Tibial nerve (tissue), 4 donors: ENCODE results near the gene USP34.
"Not testable (repeated sequence)": the region's sequence is repeated elsewhere in the genome, so short reads cannot be mapped to it uniquely, and the experiment has no call there.

Experiments
- CTCF ChIP-seq, 5 experiments: fragments of 200-600 bp in 3 of 5; fragments of 450-650 bp in 2 of 5; sonication (generic) in 3 of 5; IDR thresholded peaks; one replicate each; pipeline ENCODE4 v1.5.1; 2016 to 2019; ENCODE audit warnings: antibody characterized with exemption in 5 of 5, mild to moderate bottlenecking in 3 of 5, moderate library complexity in 2 of 5
- EP300 ChIP-seq, 2 donors: sonication (generic); formaldehyde crosslinking; IDR thresholded peaks; one replicate each; pipeline ENCODE4 v1.6.1; 2017; ENCODE audit warnings: antibody characterized with exemption in 2 of 2, mild to moderate bottlenecking in 1 of 2
- POLR2A ChIP-seq, 2 donors: fragments of 450-650 bp; IDR thresholded peaks; one replicate each; pipeline ENCODE4 v1.6.1; 2017; ENCODE audit warnings: antibody characterized with exemption in 2 of 2, mild to moderate bottlenecking in 2 of 2, moderate library complexity in 2 of 2

GRCh38 chr2:61387588-61387987 lies 83.3 kb downstream of the USP34 start:
- not testable (repeated sequence) for TF ChIP-seq CTCF, POLR2A, EP300 (IDR thresholded peaks at IDR 0.05)
